HepG2 (cell line): ENCODE data around the gene PEAK1. TPM values are rescaled to one million over a fixed set of nuclear protein-coding genes. Genes with fewer than 3 reads are reported as not detected.

Experiments used
- CHD4 ChIP-seq: fragments of 200-600 bp; sonication (generic); IDR thresholded peaks from 2 replicates; pipeline ENCODE4 v1.7.0; 2017; ENCODE audit warnings: mild to moderate bottlenecking, low read length, borderline replicate concordance
- DZIP1 ChIP-seq: sonication (generic); formaldehyde crosslinking; IDR thresholded peaks from 2 replicates; pipeline ENCODE4 v1.5.0; 2020; ENCODE audit warnings: mild to moderate bottlenecking, missing genetic modification reagents
- GABPA ChIP-seq, 2 experiments: IDR thresholded peaks; 2 replicates each; pipeline ENCODE4 v1.6.1; 2011 to 2016; ENCODE audit warnings: low read depth in 2 of 2, low read length in 1 of 2, missing biosample characterization in 1 of 2, missing genetic modification characterization in 1 of 2
- GTF3A ChIP-seq: sonication (generic); formaldehyde crosslinking; conservative IDR thresholded peaks from 2 replicates; pipeline ENCODE4 v1.4.0; 2020; ENCODE audit warnings: mild to moderate bottlenecking, missing genetic modification reagents
- HDAC6 ChIP-seq: fragments of 200-600 bp; sonication (generic); IDR thresholded peaks from 2 replicates; pipeline ENCODE4 v1.7.0; 2017; ENCODE audit warnings: mild to moderate bottlenecking, antibody characterized with exemption, low read length, low read depth
- HHEX ChIP-seq: IDR thresholded peaks from 2 replicates; pipeline ENCODE4 v1.6.1; 2016; ENCODE audit warnings: control low read depth
- MTERF4 ChIP-seq: sonication (generic); formaldehyde crosslinking; IDR thresholded peaks from 2 replicates; pipeline ENCODE4 v1.8.0; 2023; ENCODE audit warnings: mild to moderate bottlenecking, missing genetic modification reagents
- NR2F6 ChIP-seq, 2 experiments: IDR thresholded peaks; 2 replicates each; pipeline ENCODE4 v1.6.1; 2016; ENCODE audit warnings: antibody characterized with exemption in 1 of 2, mild to moderate bottlenecking in 1 of 2
- PAF1 ChIP-seq: IDR thresholded peaks from 2 replicates; pipeline ENCODE4 v1.6.1; 2016; ENCODE audit warnings: missing genetic modification reagents, missing compliant biosample characterization
- RFX1 ChIP-seq: fragments of 450-650 bp; IDR thresholded peaks from 2 replicates; pipeline ENCODE4 v1.6.1; 2017
- RFX3 ChIP-seq: IDR thresholded peaks from 2 replicates; pipeline ENCODE4 v1.6.1; 2016; ENCODE audit warnings: missing biosample characterization, missing genetic modification reagents
- SETDB1 ChIP-seq: sonication (generic); formaldehyde crosslinking; IDR thresholded peaks from 2 replicates; pipeline ENCODE4 v1.5.1; 2020; ENCODE audit warnings: missing genetic modification reagents, mild to moderate bottlenecking, borderline replicate concordance
- SOX13 ChIP-seq, 3 experiments: fragments of 450-650 bp in 1 of 3; sonication (generic) in 1 of 3; formaldehyde crosslinking in 1 of 3; IDR thresholded peaks in 2 of 3; conservative IDR thresholded peaks in 1 of 3; 2 replicates each; pipeline versions ENCODE4 v1.5.0 to v1.6.1; 2016 to 2020; ENCODE audit warnings: antibody characterized with exemption in 1 of 3, mild to moderate bottlenecking in 1 of 3, missing compliant biosample characterization in 1 of 3, missing genetic modification reagents in 1 of 3, moderate library complexity in 1 of 3
- ZNF124 ChIP-seq: sonication (generic); formaldehyde crosslinking; IDR thresholded peaks from 2 replicates; pipeline ENCODE4 v1.4.0; 2020; ENCODE audit warnings: missing genetic modification reagents
- ZNF556 ChIP-seq: sonication (generic); formaldehyde crosslinking; IDR thresholded peaks from 2 replicates; pipeline ENCODE4 v1.4.0; 2020; ENCODE audit warnings: mild to moderate bottlenecking, missing genetic modification reagents, borderline replicate concordance
- ZNF709 ChIP-seq: sonication (generic); formaldehyde crosslinking; IDR thresholded peaks from 2 replicates; pipeline ENCODE4 v1.5.0; 2020; ENCODE audit warnings: mild to moderate bottlenecking, missing genetic modification reagents
- polyA plus RNA-seq, 8 experiments: library from polyadenylated mRNA; depleted of rRNA in 3 of 8; stranded (reverse) in 7 of 8; unstranded in 1 of 8; fragments of >200 nt; fragmentation: Illumina TruSeq in 4 of 8; extraction: Trizol in 4 of 8; gene quantifications; 2 replicates each; pipeline versions ENCODE4 v1.2.1 to v1.2.3, GENCODE V29; 2011 to 2016; ENCODE audit warnings: low read depth in 4 of 8, missing spikeins in 1 of 8, mixed read lengths in 1 of 8; ENCODE audit not compliant: insufficient read depth in 1 of 8
- total RNA-seq, 5 experiments: library from RNA; depleted of rRNA; stranded (reverse); fragments of >200 nt; fragmentation: Illumina TruSeq; extraction: Trizol; gene quantifications; 2 replicates each; pipeline ENCODE4 v1.2.3, GENCODE V29; 2016; ENCODE audit warnings: low read depth in 1 of 5
- TF ChIP-seq, protein P1 (sequence below): IDR thresholded peaks from 2 replicates; pipeline ENCODE4 v1.4.0; 2020; ENCODE audit warnings: mild to moderate bottlenecking, missing genetic modification reagents
- TF ChIP-seq, protein P2 (sequence below): sonication (generic); formaldehyde crosslinking; IDR thresholded peaks from 2 replicates; pipeline ENCODE4 v1.4.0; 2020; ENCODE audit warnings: mild to moderate bottlenecking, missing genetic modification reagents
- TF ChIP-seq, protein P3 (sequence below): sonication (generic); formaldehyde crosslinking; conservative IDR thresholded peaks from 2 replicates; pipeline ENCODE4 v1.4.0; 2020; ENCODE audit warnings: missing genetic modification reagents

PEAK1 gene
- total and polyA plus RNA-seq, 2 of the 13 experiments (the other 11 are each of a cell fraction or from before 2014, with no cell fraction given): 6.0 to 6.6 TPM

- no peak for TF ChIP-seq GTF3A (CRISPR knock-in tag)
- TF ChIP-seq, protein P1, sequence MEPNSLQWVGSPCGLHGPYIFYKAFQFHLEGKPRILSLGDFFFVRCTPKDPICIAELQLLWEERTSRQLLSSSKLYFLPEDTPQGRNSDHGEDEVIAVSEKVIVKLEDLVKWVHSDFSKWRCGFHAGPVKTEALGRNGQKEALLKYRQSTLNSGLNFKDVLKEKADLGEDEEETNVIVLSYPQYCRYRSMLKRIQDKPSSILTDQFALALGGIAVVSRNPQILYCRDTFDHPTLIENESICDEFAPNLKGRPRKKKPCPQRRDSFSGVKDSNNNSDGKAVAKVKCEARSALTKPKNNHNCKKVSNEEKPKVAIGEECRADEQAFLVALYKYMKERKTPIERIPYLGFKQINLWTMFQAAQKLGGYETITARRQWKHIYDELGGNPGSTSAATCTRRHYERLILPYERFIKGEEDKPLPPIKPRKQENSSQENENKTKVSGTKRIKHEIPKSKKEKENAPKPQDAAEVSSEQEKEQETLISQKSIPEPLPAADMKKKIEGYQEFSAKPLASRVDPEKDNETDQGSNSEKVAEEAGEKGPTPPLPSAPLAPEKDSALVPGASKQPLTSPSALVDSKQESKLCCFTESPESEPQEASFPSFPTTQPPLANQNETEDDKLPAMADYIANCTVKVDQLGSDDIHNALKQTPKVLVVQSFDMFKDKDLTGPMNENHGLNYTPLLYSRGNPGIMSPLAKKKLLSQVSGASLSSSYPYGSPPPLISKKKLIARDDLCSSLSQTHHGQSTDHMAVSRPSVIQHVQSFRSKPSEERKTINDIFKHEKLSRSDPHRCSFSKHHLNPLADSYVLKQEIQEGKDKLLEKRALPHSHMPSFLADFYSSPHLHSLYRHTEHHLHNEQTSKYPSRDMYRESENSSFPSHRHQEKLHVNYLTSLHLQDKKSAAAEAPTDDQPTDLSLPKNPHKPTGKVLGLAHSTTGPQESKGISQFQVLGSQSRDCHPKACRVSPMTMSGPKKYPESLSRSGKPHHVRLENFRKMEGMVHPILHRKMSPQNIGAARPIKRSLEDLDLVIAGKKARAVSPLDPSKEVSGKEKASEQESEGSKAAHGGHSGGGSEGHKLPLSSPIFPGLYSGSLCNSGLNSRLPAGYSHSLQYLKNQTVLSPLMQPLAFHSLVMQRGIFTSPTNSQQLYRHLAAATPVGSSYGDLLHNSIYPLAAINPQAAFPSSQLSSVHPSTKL: peak; percentile 36; the same call in 1 of the 2 replicates
- no peak for TF ChIP-seq GABPA (IDR thresholded peaks at IDR 0.05; ENCODE audit: low read depth, low read length)
- no peak for TF ChIP-seq GABPA (CRISPR knock-in tag; IDR thresholded peaks at IDR 0.05; ENCODE audit: low read depth)
- TF ChIP-seq, protein P2, sequence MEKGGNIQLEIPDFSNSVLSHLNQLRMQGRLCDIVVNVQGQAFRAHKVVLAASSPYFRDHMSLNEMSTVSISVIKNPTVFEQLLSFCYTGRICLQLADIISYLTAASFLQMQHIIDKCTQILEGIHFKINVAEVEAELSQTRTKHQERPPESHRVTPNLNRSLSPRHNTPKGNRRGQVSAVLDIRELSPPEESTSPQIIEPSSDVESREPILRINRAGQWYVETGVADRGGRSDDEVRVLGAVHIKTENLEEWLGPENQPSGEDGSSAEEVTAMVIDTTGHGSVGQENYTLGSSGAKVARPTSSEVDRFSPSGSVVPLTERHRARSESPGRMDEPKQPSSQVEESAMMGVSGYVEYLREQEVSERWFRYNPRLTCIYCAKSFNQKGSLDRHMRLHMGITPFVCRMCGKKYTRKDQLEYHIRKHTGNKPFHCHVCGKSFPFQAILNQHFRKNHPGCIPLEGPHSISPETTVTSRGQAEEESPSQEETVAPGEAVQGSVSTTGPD (CRISPR knock-in tag): no peak
- no peak for TF ChIP-seq ZNF124 (CRISPR knock-in tag)
- no peak for TF ChIP-seq SETDB1 (CRISPR knock-in tag)
- no peak for TF ChIP-seq ZNF709 (CRISPR knock-in tag)
- TF ChIP-seq, protein P3, sequence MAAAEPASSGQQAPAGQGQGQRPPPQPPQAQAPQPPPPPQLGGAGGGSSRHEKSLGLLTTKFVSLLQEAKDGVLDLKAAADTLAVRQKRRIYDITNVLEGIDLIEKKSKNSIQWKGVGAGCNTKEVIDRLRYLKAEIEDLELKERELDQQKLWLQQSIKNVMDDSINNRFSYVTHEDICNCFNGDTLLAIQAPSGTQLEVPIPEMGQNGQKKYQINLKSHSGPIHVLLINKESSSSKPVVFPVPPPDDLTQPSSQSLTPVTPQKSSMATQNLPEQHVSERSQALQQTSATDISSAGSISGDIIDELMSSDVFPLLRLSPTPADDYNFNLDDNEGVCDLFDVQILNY (CRISPR knock-in tag): no peak
- TF ChIP-seq HHEX (CRISPR knock-in tag): 0 out of 2 replicates have a peak, but pooled peaks have one; percentile 12
- no peak for TF ChIP-seq DZIP1 (CRISPR knock-in tag)
- no peak for TF ChIP-seq RFX3 (CRISPR knock-in tag)
- no peak for TF ChIP-seq ZNF556 (CRISPR knock-in tag)
- TF ChIP-seq NR2F6 (IDR thresholded peaks at IDR 0.05): peak; percentile 68
- peak; percentile 52; the same call in 1 of the 2 replicates for TF ChIP-seq NR2F6 (CRISPR knock-in tag; IDR thresholded peaks at IDR 0.05)
- no peak for TF ChIP-seq CHD4
- no peak for TF ChIP-seq PAF1 (CRISPR knock-in tag)
- no peak for TF ChIP-seq SOX13 (IDR thresholded peaks at IDR 0.05)
- TF ChIP-seq SOX13 (CRISPR knock-in tag; conservative IDR thresholded peaks at IDR 0.05 in 1 of 2, IDR thresholded peaks at IDR 0.05 in 1 of 2): peak in 1 of 2 experiments; percentile 47; a peak in 1 of 4 replicates
- 0 out of 2 replicates have a peak, but pooled peaks have one; percentile 7 for TF ChIP-seq RFX1
- TF ChIP-seq HDAC6: no peak
- no peak for TF ChIP-seq MTERF4
These were observed 352.8 kb downstream of the PEAK1 start (continued) for GRCh38 chr15:77066971-77067690.
